Adrenal gland (tissue), 12 donors: ENCODE data around the gene IGF2BP2. TPM values are rescaled to one million over a fixed set of nuclear protein-coding genes. Genes with fewer than 3 reads are reported as not detected.

Source experiments
- DNase-seq, 7 donors: peaks; one replicate each; pipeline ENCODE4 v3.0.0-alpha.2; 2019 to 2020
- H3K27ac ChIP-seq, 5 donors: fragments of 200-600 bp; sonication (generic) in 4 of 5; 1 replicate in 3 of 5; 2 replicates in 2 of 5; pipeline versions ENCODE4 v1.5.1 to v1.8.0; 2016 to 2020; ENCODE audit warnings: mild to moderate bottlenecking in 1 of 5
- H3K27me3 ChIP-seq: fragments of 200-600 bp; 2 replicates; pipeline ENCODE4 v1.8.0; 2021
- H3K36me3 ChIP-seq, 2 donors: fragments of 200-600 bp; replicated peaks in 1 of 2; 1 replicate in 1 of 2; 2 replicates in 1 of 2; pipeline versions ENCODE4 v1.5.1 to v1.8.0; 2018 to 2022
- H3K4me1 ChIP-seq, 2 donors: fragments of 200-600 bp; replicated peaks in 1 of 2; 1 replicate in 1 of 2; 2 replicates in 1 of 2; pipeline versions ENCODE4 v1.5.1 to v1.8.0; 2018 to 2021
- H3K4me3 ChIP-seq, 4 donors: fragments of 200-600 bp; sonication (generic) in 3 of 4; one replicate each; pipeline ENCODE4 v1.5.1; 2016 to 2018
- H3K9me3 ChIP-seq, 3 donors: fragments of 200-600 bp; sonication (generic) in 1 of 3; replicated peaks in 1 of 3; 1 replicate in 2 of 3; 2 replicates in 1 of 3; pipeline versions ENCODE4 v1.5.1 to v1.8.0; 2016 to 2021
- CTCF ChIP-seq, 6 experiments: fragments of 450-650 bp in 4 of 6; fragments of 200-600 bp in 2 of 6; sonication (generic) in 1 of 6; IDR thresholded peaks; 1 replicate in 5 of 6; 2 replicates in 1 of 6; pipeline versions ENCODE4 v1.5.1 to v1.8.0; 2016 to 2021; ENCODE audit warnings: antibody characterized with exemption in 6 of 6, mild to moderate bottlenecking in 2 of 6, moderate library complexity in 1 of 6
- POLR2A ChIP-seq, 2 donors: fragments of 450-650 bp; IDR thresholded peaks; one replicate each; pipeline ENCODE4 v1.6.1; 2017; ENCODE audit warnings: antibody characterized with exemption in 2 of 2, mild to moderate bottlenecking in 2 of 2, moderate library complexity in 1 of 2
- WGBS, 4 donors: extraction: QIAGEN DNeasy Blood & Tissue Kit in 2 of 4; methylation state at CpG; one replicate each; pipeline versions ENCODE4 v1.1.5 to v1.1.7; 2013 to 2017; 5-methylcytosine and 5-hydroxymethylcytosine counted together
- intact Hi-C, 2 donors: fragments of 100-400 bp; cut with DNase I; formaldehyde crosslinking; loops; one replicate each; pipeline versions ENCODE4 v1.14.1 to v1.15.0; 2022 to 2023
- polyA plus RNA-seq, 3 donors: library from polyadenylated mRNA; stranded (reverse); fragments of 200-250 nt in 2 of 3; fragments of 350-450 nt in 1 of 3; fragmentation: Illumina TruSeq in 1 of 3; extraction: RNeasy Lipid Tissue Mini Kit (QIAGEN cat#74804) in 1 of 3; gene quantifications; one replicate each; pipeline ENCODE4 v1.2.3, GENCODE V29; 2013 to 2014
- total RNA-seq, 9 donors: library from RNA; depleted of rRNA in 4 of 9; stranded (reverse); fragments of >200 nt in 4 of 9; fragments of 120-200 nt in 1 of 9; fragmentation: NEBNext Ultra II Directional in 1 of 9; extraction: Animal tissue kit (Norgen Biotek cat#: 25700) in 1 of 9; gene quantifications; one replicate each; pipeline versions ENCODE4 v1.1.0 to v1.2.4, GENCODE V29; 2013 to 2023
- donor health status: healthy with polysubstance abuse.
- donor health status: Bipolar disorder and iron deficiency.
- donor health status: DM: yes; HTN: yes; CAD: no.
- donor health status: DM: no; HTN: no; CAD: no.
- donor health status: DM: no; HTN: no; CAD: no.
- donor health status: DM: yes; HTN: yes; CAD: no.

The IGF2BP2 gene
- total and polyA plus RNA-seq, 12 donors, result 7.0 to 75.9 (median 17.9) TPM

GRCh38 chr3:185724251-185724650 lies 100.6 kb downstream of the IGF2BP2 start:
- no peaks in the 10 kb centered on the region for H3K36me3 ChIP-seq
- H3K4me1 ChIP-seq, result peaks cover 0 to 8% of the 10 kb centered on the region in 2 donors
- no peak for DNase-seq
- TF ChIP-seq CTCF (IDR thresholded peaks at IDR 0.05) (no peak), POLR2A (IDR thresholded peaks at IDR 0.05) (no peak)
- H3K9me3 ChIP-seq, result no peaks in the 10 kb centered on the region
- H3K4me3 ChIP-seq, result no peak overlapping the region
- no peaks in the 10 kb centered on the region for H3K27me3 ChIP-seq
- H3K27ac ChIP-seq, result no peak overlapping the region
- WGBS, 4 donors, result 90 to 97% (median 96%) methylated on average over 3 of the region's 3 CpGs
- intact Hi-C loops, result loop anchor here in 1 of 2 donors (10.0 kb wide), 1 partner anchor 49 kb away; no protein-coding TSS in a partner anchor

- TF ChIP-seq CTCF (IDR thresholded peaks at IDR 0.05) (no peak), POLR2A (IDR thresholded peaks at IDR 0.05) (no peak)
- DNase-seq, result no peak
- intact Hi-C loops, result loop anchor here in 1 of 2 donors (10.0 kb wide), 1 partner anchor 48 kb away; no protein-coding TSS in a partner anchor
- peaks cover 0 to under 1% of the 10 kb centered on the region in 2 donors for H3K4me1 ChIP-seq
- H3K36me3 ChIP-seq, result no peaks in the 10 kb centered on the region
- H3K27me3 ChIP-seq, result no peaks in the 10 kb centered on the region
- H3K9me3 ChIP-seq, result no peaks in the 10 kb centered on the region
- 81 to 86% (median 82%) methylated on average over 5 of the region's 5 CpGs for WGBS, 4 donors
- no peak overlapping the region for H3K27ac ChIP-seq
- no peak overlapping the region for H3K4me3 ChIP-seq
These were observed 102.0 kb downstream of the IGF2BP2 start for GRCh38 chr3:185722881-185723280.

DNA sequence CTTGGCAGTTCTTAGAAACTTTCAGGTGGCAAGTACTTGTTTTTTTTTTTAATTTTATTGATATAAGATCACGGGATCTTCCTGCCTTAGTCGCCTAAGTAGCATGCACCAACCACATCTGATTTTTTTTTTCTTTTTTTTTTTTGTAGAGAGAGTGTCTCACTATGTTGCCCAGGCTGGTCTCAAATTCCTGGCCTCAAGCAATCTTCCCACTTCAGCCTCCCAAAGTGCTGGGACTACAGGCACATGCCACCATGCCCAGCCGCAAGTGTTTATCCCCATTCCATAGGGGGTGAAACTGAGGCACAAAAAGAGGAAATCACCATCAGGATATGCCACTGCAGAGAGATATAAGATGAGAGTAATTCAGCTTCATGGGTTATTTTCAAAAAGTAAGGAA lies 102.9 kb downstream of the IGF2BP2 start:
- H3K27me3 ChIP-seq, result no peaks in the 10 kb centered on the region
- H3K4me1 ChIP-seq, result peaks cover 0 to 9% of the 10 kb centered on the region in 2 donors
- no peaks in the 10 kb centered on the region for H3K9me3 ChIP-seq
- no peak for DNase-seq
- intact Hi-C loops, result loop anchor here in 1 of 2 donors (10.0 kb wide), 1 partner anchor 47 kb away; no protein-coding TSS in a partner anchor
- no peak overlapping the region for H3K27ac ChIP-seq
- TF ChIP-seq POLR2A (IDR thresholded peaks at IDR 0.05) (no peak), CTCF (IDR thresholded peaks at IDR 0.05) (no peak)
- 90 to 94% (median 94%) methylated on average over 3 of the region's 3 CpGs for WGBS, 4 donors
- H3K36me3 ChIP-seq, result no peaks in the 10 kb centered on the region
- H3K4me3 ChIP-seq, result no peak overlapping the region

- intact Hi-C loops, result loop anchor here in 1 of 2 donors (10.0 kb wide), 1 partner anchor 46 kb away; no protein-coding TSS in a partner anchor
- Histone ChIP-seq H3K4me3 (no peak overlapping the region), H3K27me3 (no peaks in the 10 kb centered on the region), H3K9me3 (no peaks in the 10 kb centered on the region), H3K36me3 (no peaks in the 10 kb centered on the region), H3K27ac (no peak overlapping the region), H3K4me1 (peaks cover 0 to 13% of the 10 kb centered on the region in 2 donors)
- 90 to 96% (median 91%) methylated on average over 9 of the region's 9 CpGs for WGBS, 4 donors
- TF ChIP-seq CTCF (IDR thresholded peaks at IDR 0.05) (no peak), POLR2A (IDR thresholded peaks at IDR 0.05) (no peak)
- no peak for DNase-seq
These were observed 104.5 kb downstream of the IGF2BP2 start for GRCh38 chr3:185720326-185720725.
